Measurements from ENCODE around the gene KIF1B.
"Not testable (repeated sequence)": the region's sequence is repeated elsewhere in the genome, so short reads cannot be mapped to it uniquely, and the experiment has no call there.

The KIF1B gene

GRCh38 chr1:10189659-10190058 lies 20.7 kb upstream of the KIF1B start:
- no peak for DNase-seq

DNA sequence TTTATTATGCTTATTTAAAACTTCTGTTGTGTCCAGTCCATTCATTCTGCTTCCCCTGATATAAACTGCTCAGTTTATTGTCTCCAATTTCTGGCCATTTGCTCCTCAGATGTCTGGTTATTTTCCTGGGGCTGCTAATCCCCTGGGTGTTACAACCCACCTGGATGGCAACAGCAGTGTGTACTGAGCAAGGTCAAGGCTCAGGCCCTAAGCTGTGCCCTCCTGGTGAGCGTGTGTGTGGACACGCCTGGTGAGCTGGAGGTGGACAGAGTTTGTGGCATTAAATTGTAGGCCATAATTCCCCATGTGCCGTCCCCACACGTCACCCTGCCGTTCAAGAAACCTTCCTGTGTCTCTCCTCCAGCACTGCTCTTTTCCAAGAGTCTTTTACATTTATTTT lies 18.1 kb upstream of the KIF1B start:
- no peak for DNase-seq

DNA sequence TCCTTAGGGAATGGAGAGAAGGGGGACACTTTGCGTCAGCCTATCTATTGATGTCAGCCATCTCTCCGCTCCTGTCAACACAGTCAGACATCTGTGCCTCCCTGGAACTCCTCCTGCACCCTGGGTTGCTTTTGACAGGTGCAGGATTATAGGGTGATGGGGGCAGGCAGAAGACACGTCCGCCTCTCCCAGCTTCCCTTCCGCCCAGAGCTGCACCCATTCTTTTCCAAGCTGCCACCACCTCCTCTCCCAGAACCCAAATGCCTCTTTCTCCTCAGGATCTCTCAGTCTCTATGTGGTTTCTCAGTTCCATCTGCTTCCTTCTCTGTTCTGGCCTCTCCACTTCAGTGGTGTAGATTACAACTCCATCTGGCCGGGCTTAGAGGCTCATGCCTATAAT lies 17.1 kb upstream of the KIF1B start:
- DNase-seq = no peak

DNA sequence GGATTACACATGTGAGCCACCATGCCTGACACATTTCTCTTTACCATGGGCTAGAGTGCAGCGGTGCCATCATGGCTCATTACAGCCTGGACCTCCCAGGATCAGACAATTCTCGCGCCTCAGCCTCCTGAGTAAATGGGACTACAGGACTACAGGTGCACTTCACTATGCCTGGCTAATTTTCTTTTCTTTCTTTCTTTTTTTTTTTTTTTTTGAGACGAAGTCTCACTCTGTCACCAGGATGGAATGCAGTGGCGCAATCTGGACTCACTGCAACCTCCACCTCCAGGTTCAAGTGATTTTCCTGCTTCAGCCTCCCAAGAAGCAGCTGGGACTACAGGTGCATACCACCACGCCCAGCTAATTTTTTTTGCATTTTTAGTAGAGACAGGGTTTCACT lies 14.8 kb upstream of the KIF1B start:
- DNase-seq = no peak

DNA sequence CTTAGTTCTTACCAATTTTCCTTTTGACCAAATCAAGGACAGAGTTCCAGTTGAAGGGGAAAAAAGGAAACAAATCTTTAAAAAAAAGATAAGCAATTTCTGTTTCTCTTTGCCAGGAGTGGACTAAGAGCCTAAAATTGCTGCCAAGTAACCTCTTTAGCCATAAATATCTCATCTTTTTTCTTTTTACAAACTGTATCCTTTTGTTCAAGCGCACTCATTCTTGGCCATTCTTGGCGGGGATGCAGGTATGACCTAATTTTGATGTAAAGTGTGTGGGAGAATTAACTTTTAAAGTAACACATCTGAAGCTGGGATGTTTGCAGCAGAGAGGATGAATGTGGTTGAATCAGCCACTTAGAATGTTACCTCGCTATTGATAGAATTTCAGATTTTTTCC lies 13.4 kb upstream of the KIF1B start:
- DNase-seq = no peak

DNA sequence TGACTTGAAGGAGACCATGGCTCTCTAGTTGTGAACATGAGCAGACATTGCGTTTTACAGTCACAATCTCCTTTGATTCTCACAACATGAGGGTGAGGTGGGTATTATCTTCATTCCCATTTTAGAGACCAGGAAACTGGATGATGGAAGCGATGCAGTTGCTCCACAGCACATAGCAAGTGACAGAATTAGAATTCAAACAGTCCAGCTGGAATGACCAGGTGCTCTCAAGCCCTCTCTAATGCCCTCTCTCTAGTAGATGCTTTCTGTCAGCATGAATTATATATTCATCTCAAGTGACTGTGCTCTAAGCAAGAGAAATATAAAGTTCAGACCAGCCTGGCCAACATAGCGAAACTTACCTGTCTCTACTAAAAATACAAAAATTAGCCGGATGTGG lies 9.8 kb upstream of the KIF1B start:
- no peak for DNase-seq

DNA sequence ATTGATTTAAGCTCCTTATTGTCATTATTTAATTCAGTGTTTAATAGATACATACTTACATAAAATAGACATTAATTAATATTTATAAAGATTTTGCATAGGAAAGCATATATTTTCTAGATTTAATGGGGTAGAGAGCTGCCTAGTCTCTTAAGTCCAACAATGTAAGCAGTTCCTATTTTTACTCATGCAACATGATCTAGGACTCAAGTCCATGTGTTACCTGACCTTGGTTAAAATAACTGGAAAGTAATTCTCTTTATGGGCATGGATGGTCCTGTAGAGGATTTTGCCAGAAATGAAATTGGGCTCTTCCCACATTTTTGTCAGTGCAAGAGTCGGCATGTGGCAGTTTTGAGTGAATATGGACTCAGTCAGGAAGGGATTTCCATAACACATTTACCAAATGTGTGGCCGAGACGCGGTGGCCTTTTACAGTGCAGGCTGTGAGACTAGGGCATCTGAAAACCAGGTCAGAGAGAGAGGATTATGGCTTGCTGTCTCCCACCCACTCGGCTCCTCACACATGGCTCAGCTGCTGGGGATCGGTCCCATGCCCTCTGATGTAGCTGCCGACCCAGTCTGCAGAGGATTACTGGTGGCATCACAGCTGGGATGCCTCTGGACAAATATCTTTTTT lies 6.2 kb upstream of the KIF1B start:
- no peak for DNase-seq

- not testable (repeated sequence) for DNase-seq
Measured at GRCh38 chr1:10205206-10205605, 5.2 kb upstream of the KIF1B start.

- no peak for DNase-seq
Measured at GRCh38 chr1:10207810-10208209, 2.6 kb upstream of the KIF1B start.

DNA sequence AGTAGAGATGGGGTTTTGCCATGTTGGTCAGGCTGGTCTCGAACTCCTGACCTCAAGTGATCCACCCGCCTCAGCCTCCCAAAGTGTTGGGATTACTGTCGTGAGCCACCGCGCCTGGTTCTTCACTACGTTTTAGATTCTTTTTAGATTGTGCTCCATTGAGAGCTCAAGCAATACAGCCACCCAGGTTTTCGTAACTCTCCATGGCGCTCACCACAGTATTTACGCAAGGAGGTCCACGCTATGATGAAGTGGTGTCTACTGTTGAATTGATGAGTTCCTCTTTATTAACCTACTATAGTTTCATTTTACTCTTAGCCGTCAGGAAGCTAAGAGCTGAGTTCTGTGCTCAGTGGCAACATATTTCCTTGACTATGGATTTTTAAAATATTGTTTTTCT lies 1.8 kb upstream of the KIF1B start:
- DNase-seq = no peak

GRCh38 chr1:10209590-10209904 lies 823 bp upstream of the KIF1B start:
- DNase-seq = no peak

- peak; percentile 35 to 96 (median 86) for DNase-seq
Measured at GRCh38 chr1:10210841-10211804, 753 bp downstream of the KIF1B start.

DNA sequence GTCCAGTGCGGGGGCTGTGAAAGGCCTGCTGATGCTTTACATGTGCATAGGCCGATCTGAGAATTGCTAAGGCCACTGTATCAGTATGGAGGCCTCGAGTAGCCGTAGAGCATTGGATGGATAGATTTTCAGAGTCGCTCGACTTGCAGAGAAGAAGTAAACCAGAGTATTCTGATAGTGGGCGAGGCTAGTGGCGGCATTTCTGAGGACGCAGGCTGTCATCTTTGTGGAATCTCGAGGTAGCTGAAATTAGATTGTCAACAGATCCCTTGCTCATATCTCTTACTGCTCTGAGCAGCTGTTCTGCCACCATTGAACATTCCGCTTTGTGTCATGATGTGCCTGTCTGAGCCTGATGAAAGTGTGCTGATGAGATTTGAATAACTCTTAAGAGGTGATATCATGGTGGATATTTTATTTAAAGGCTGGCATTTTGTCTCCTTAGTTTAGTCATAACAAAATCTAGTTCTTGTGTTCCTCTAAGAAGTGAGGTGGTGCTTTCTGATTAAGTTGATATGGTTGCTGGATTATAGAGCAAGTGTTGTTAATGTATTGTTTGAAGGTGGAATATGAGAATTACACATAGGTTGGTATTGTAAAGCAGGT lies 1.5 kb downstream of the KIF1B start:
- DNase-seq = peak in 19 of 56 donors; percentile 35 to 77 (median 67)

- no peak for DNase-seq
Measured at GRCh38 chr1:10212476-10212875, 2.1 kb downstream of the KIF1B start.

- DNase-seq = peak in 1 of 56 donors; percentile 12
Measured at GRCh38 chr1:10213186-10213705, 2.9 kb downstream of the KIF1B start.

GRCh38 chr1:10216090-10216749 lies 5.8 kb downstream of the KIF1B start:
- DNase-seq = no peak

DNA sequence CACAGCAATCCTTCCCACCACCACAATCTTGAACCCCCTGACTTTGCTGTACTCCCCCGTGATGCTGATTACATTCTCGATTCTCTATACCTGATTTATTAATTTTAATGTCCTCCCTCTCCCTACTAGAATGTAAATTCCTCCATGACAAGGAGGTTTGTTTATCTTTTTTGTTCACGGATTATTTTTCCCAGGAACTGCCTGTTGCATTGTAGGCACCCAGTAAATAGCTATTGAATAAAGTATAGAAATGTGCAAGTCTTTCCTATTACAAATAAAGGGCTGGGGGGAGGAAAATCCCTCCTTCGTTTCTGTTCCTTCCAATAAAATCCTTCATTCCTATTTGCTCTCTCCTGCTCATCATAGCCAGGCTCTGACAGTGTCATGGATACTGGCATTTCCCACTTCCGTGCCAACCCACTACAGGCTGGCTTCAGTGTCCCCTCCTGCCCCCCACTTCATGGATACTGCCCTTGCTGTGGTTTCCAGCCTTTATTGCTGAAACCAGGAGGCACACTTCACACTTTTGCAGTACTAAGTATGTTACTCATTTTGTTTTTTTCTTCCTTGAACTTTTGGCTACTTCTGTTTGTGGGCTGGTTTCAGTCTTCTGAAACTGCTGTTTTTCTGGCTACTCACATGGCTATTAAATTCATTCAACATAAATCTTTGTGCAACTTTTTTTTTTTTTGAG lies 7.5 kb downstream of the KIF1B start:
- peak in 6 of 56 donors; percentile 6 to 45 (median 12) for DNase-seq

DNA sequence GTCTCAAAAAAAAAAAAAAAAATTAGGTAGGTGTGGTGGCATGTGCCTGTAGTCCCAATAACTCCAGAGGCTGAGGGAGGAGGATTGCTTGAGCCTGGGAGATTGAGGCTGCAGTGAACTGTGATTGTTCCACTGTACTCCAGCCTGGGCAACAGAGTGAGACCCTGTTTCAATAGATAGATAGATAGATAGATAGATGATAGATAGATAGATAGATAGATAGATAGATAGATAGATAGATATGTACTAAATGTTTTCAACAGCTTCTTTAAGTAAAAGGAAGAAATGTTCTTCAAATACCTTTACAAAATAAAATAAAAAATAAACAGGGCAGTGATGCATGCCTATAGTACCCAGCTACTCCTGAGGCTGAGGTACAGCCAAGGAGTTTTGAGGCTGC lies 9.8 kb downstream of the KIF1B start:
- DNase-seq = no peak

- DNase-seq = not testable (repeated sequence)
Measured at GRCh38 chr1:10220657-10221056, 10.3 kb downstream of the KIF1B start.

DNA sequence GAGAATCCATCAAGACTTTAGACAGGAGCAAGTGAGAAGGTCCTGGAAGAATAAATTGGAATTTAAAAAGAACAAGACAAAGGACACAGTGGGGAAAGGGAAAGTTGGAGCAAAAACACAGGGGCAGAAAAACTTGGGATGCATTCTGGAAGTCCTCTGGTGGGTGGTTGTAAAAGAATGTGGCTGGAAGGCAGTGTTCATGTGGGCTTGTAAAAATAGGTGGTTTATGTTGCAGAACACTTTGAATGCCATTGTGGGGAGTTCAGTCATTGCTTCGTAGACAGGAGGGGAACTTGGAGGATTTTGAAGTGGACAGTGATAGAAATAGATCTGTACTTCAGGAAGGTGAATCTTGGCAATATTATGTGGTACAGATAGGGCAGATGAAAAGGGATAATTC lies 15.2 kb downstream of the KIF1B start:
- DNase-seq = no peak

- DNase-seq = no peak
Measured at GRCh38 chr1:10228528-10228927, 18.2 kb downstream of the KIF1B start.
